Thyroid gland (tissue), 4 donors: Measurements from ENCODE around the gene EPS15.
"Not testable (repeated sequence)": the region's sequence is repeated elsewhere in the genome, so short reads cannot be mapped to it uniquely, and the experiment has no call there.

Experiments
- CTCF ChIP-seq, 6 experiments: fragments of 200-600 bp in 3 of 6; fragments of 450-650 bp in 3 of 6; sonication (generic) in 3 of 6; IDR thresholded peaks; one replicate each; pipeline ENCODE4 v1.5.1; 2016 to 2019; ENCODE audit warnings: antibody characterized with exemption in 6 of 6, mild to moderate bottlenecking in 2 of 6, inconsistent platforms in 1 of 6, moderate library complexity in 1 of 6
- POLR2A ChIP-seq, 2 donors: fragments of 450-650 bp; IDR thresholded peaks; one replicate each; pipeline ENCODE4 v1.6.1; 2017; ENCODE audit warnings: antibody characterized with exemption in 2 of 2, mild to moderate bottlenecking in 2 of 2, moderate library complexity in 1 of 2

DNA sequence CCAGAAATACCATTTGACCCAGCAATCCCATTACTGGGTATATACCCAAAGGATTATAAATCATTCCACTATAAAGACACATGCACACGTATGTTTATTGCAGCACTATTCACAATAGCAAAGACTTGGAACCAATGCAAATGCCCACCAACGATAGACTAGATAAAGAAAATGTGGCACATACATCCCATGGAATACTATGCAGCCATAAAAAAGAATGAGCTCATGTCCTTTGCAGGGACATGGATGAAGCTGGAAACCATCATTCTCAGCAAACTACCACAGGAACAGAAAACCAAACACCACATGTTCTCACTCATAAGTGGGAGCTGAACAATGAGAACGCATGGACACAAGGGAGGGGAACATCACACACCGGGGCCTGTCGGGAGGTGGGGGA, 107.2 kb downstream of the EPS15 start:
- not testable (repeated sequence) for TF ChIP-seq POLR2A, CTCF (IDR thresholded peaks at IDR 0.05)
